Fibroblast of lung (primary cell): ENCODE data around the gene KCNA3.

Experiments used
- CTCF ChIP-seq, 2 donors: IDR thresholded peaks in 1 of 2; conservative IDR thresholded peaks in 1 of 2; 1 replicate in 1 of 2; 2 replicates in 1 of 2; pipeline ENCODE4 v1.5.1; 2011 to 2012; ENCODE audit warnings: low read length in 2 of 2, control low read depth in 1 of 2, inconsistent platforms in 1 of 2, low read depth in 1 of 2, mild to moderate bottlenecking in 1 of 2
- EZH2 ChIP-seq: IDR thresholded peaks from 2 replicates; pipeline ENCODE4 v1.5.1; 2012; ENCODE audit warnings: low read length, control low read depth, mild to moderate bottlenecking; ENCODE audit errors: missing control alignments

DNA sequence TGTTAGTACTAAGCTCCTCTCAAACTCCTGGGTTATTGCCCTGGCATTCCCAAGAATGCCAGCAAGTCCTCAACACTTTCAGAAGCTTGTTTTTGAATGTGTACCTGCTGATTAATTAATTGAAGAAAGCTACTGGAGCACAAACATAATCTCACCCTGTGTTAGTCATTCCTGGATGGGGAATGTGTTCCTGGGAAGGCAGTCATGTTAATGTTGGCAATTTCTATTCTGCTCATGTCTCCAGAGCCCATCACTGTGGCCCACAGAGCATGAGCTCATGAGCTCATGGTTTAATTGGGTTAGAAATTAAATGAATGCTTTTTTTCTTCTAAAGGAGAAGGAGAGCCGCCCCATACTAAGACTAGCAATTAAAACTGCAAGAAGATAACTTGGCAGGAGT lies 31.9 kb upstream of the KCNA3 start:
- TF ChIP-seq CTCF (conservative IDR thresholded peaks at IDR 0.05 in 1 of 2, IDR thresholded peaks at IDR 0.05 in 1 of 2; ENCODE audit: low read depth in 1 of 2, low read length in 2 of 2) (no peak), EZH2 (no peak)
